ENCODE data around the gene IGSF21. TPM values are rescaled to one million over a fixed set of nuclear protein-coding genes. Genes with fewer than 3 reads are reported as not detected.

The IGSF21 gene
- total and polyA plus RNA-seq, 2 of the 4 experiments (the other 2 are of a cell fraction): not detected

DNA sequence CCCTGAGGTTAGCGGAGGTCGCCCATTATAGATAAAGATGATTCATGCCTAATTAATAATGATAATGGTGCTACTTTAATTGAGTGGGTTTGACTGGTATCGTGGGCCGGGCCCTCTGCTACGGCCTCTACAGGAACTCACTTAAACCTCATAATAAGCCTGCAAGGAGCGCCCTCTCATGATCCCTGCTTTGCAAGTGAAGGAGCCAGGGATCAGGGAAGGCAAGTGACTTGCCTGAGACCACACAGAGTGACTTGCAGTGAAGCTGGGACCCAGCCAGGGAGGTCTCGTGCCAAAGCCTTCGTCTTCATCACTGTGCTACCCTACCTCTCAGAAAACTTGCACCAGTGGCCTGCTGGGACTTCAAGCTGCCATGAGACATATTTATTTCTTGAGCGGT lies 206.8 kb downstream of the IGSF21 start:
- Histone ChIP-seq H2BK120ac (ENCODE audit: low read depth, low read length) (no peak overlapping the region), H4K8ac (ENCODE audit: low read depth in 2 of 2, low read length in 2 of 2) (no peak overlapping the region), H4K91ac (ENCODE audit: insufficient read depth, low read depth, low read length) (no peak overlapping the region), H4K20me1 (ENCODE audit: insufficient read depth, low read length) (no peaks in the 10 kb centered on the region), H3K4ac (ENCODE audit: low read depth, low read length) (no peak overlapping the region), H2AK5ac (ENCODE audit: low read depth, low read length) (no peak overlapping the region), H2BK20ac (ENCODE audit: low read depth, low read length) (no peak overlapping the region), H3K9me3 (ENCODE audit: control insufficient read depth, insufficient read depth, low read length) (peaks cover 41% of the 10 kb centered on the region), H3K14ac (replicated peaks; ENCODE audit: low read depth, low read length) (no peak overlapping the region), H2BK15ac (ENCODE audit: low read depth, low read length) (no peak overlapping the region), H3K27me3 (ENCODE audit: control insufficient read depth, insufficient read depth, low read length) (no peaks in the 10 kb centered on the region), H3K18ac (ENCODE audit: low read depth, low read length) (no peak overlapping the region), H3K4me2 (ENCODE audit: low read depth, low read length) (no peak overlapping the region), H2BK5ac (ENCODE audit: low read depth, low read length, poor library complexity, severe bottlenecking) (no peak overlapping the region), H3K27ac (ENCODE audit: insufficient read depth, low read length) (no peak overlapping the region), H3K4me1 (ENCODE audit: control insufficient read depth, insufficient read depth, low read length) (no peaks in the 10 kb centered on the region), H3K56ac (ENCODE audit: extremely low read depth, insufficient read depth, low read length) (no peak overlapping the region), H3K79me1 (ENCODE audit: low read depth in 1 of 2, low read length in 2 of 2) (no peaks in the 10 kb centered on the region), H3K36me3 (ENCODE audit: control insufficient read depth, insufficient read depth, low read length) (no peaks in the 10 kb centered on the region), H2AK9ac (replicated peaks; ENCODE audit: low read depth, low read length, poor library complexity) (no peak overlapping the region), H3K9ac (ENCODE audit: low read depth, low read length) (no peak overlapping the region), H2AFZ (replicated peaks; ENCODE audit: low read length, poor library complexity) (no peak overlapping the region), H3K23ac (ENCODE audit: low read depth, low read length) (no peak overlapping the region), H3K4me3 (ENCODE audit: insufficient read depth, low read depth, low read length) (no peak overlapping the region), H3K9me1 (ENCODE audit: insufficient read depth, low read length) (no peaks in the 10 kb centered on the region), H4K5ac (ENCODE audit: low read depth, low read length) (no peak overlapping the region)
- in situ Hi-C loops (cut with MboI; ENCODE audit: low sequenced_read_pairs) (no loop called here), intact Hi-C loops (cut with micrococcal nuclease) (no loop called here), dilution Hi-C loops (cut with HindIII; ENCODE audit: low sequenced_read_pairs, unreplicated experiment) (no loop called here)
- WGBS, 2 experiments (ENCODE audit: extremely low coverage in 2 of 2, insufficient read length in 1 of 2): no CpG with 5 or more reads among the region's 9 CpGs
- DNase-seq (no peak), ATAC-seq (ENCODE audit: low read depth) (no peak)
- CTCF ChIA-PET: no interaction called here
- TF ChIP-seq CHD1 (IDR thresholded peaks at IDR 0.05; ENCODE audit: low read depth, low read length): no peak
- TF ChIP-seq MAZ (IDR thresholded peaks at IDR 0.05; ENCODE audit: borderline replicate concordance, low read depth, low read length): no peak
- no peak for TF ChIP-seq CEBPB (IDR thresholded peaks at IDR 0.05; ENCODE audit: low read depth, low read length)
- TF ChIP-seq MXI1 (IDR thresholded peaks at IDR 0.05; ENCODE audit: borderline replicate concordance, low read depth, low read length): no peak
- TF ChIP-seq RAD21 (IDR thresholded peaks at IDR 0.05; ENCODE audit: low read length): no peak
- no TSS peak for BruUV-seq (replicated peaks)
- POLR2A ChIA-PET (ENCODE audit: unreplicated experiment): no interaction called here

All from IMR-90 (cell line).